ENCODE data around the gene KCTD10.
"Not testable (repeated sequence)": the region's sequence is repeated elsewhere in the genome, so short reads cannot be mapped to it uniquely, and the experiment has no call there.

The KCTD10 gene

GRCh38 chr12:109406147-109406546 lies 71.0 kb downstream of the KCTD10 start:
- DNase-seq (ENCODE audit: low spot score): not testable (repeated sequence)

DNA sequence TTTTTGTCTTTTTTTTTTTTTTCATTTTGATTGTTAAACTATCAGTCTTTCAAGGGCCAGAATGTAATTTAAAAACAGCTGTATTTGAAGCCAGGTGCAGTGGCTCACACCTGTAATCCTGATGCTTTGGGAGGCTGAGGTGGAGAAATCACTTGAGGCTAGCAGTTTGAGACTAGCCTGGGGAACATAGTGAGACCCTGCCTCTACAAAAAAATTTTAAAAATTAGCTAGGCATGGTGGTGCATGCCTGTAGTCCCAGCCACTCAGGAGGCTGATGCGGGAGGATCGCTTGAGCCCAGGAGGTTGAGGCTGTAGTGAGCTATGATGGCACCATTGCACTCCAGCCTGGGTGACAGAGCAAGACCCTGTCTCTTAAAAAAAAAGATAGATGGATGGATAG lies 72.3 kb downstream of the KCTD10 start:
- not testable (repeated sequence) for DNase-seq (ENCODE audit: low spot score)
